HCT116 (cell line): Measurements from ENCODE around the gene MORC1. TPM values are rescaled to one million over a fixed set of nuclear protein-coding genes. Genes with fewer than 3 reads are reported as not detected.

ENCODE experiments used
- ATAC-seq: fragments of 200-7000 bp; cut with Tn5 transposase; 2 replicates; pipeline ENCODE4 v1.9.1; 2020; ENCODE audit warnings: mild to moderate bottlenecking, moderate library complexity
- BruUV-seq: library from RNA; stranded (reverse); fragments of 400-500 nt; replicated peaks from 2 replicates; lab custom pipeline; 2021; lab: Mats Ljungman, UMichigan
- CTCF ChIA-PET: fragments of 300-600 bp; sonication (Branson Sonifier 250); formaldehyde crosslinking; loops from one replicate; lab custom pipeline; 2021; ENCODE audit warnings: antibody characterized with exemption; lab: Charles Lee
- POLR2A ChIA-PET: fragments of 300-600, 350-600 bp; sonication (Branson Sonifier 250); formaldehyde crosslinking; loops from one replicate; lab custom pipeline; 2021; ENCODE audit warnings: antibody characterized with exemption; lab: Charles Lee
- RAD21 ChIA-PET, 2 experiments: fragments of 300-600 bp; sonication (Branson Sonifier 250); formaldehyde crosslinking; loops; one replicate each; lab custom pipeline; 2023; ENCODE audit warnings: low total read pairs in 2 of 2; ENCODE audit not compliant: uncharacterized antibody in 2 of 2, unreplicated experiment in 2 of 2, low non-redundant PET in 1 of 2; lab: Charles Lee
- DNase-seq: peaks from one replicate; pipeline ENCODE4 v3.0.0-alpha.2; 2010; ENCODE audit warnings: low read depth, low spot score
- H2AFZ ChIP-seq: fragments of 200-600 bp; shearing (Covaris generic), sonication (generic); 2 replicates; pipeline ENCODE4 v1.6.1; 2017; ENCODE audit warnings: low read depth, mixed run types, mixed read lengths, antibody characterized with exemption, low read length; ENCODE audit not compliant: poor library complexity, severe bottlenecking
- H3K27ac ChIP-seq: 2 replicates; pipeline ENCODE4 v1.5.1; 2012; ENCODE audit warnings: low read depth, low read length
- H3K27me3 ChIP-seq: fragments of 200-600 bp; sonication (generic); 2 replicates; pipeline ENCODE4 v1.6.1; 2016; ENCODE audit warnings: mixed run types, low read length, mixed read lengths; ENCODE audit not compliant: insufficient read depth
- H3K36me3 ChIP-seq, 2 experiments: fragments of 200-500 bp in 1 of 2; fragments of 200-600 bp in 1 of 2; sonication (Bioruptor generic) in 1 of 2; sonication (generic) in 1 of 2; 2 replicates each; pipeline versions ENCODE4 v1.5.1 to v1.6.1; 2014 to 2016; ENCODE audit warnings: low read length in 2 of 2, inconsistent platforms in 1 of 2, mixed read lengths in 1 of 2, mixed run types in 1 of 2; ENCODE audit not compliant: insufficient read depth in 2 of 2, control insufficient read depth in 1 of 2
- H3K4me1 ChIP-seq, 2 experiments: fragments of 200-600 bp in 1 of 2; sonication (generic) in 1 of 2; 2 replicates each; pipeline versions ENCODE4 v1.5.1 to v1.6.1; 2012 to 2017; ENCODE audit warnings: low read length in 2 of 2, inconsistent platforms in 1 of 2, mild to moderate bottlenecking in 1 of 2, mixed read lengths in 1 of 2, mixed run types in 1 of 2, moderate library complexity in 1 of 2; ENCODE audit not compliant: insufficient read depth in 2 of 2, control insufficient read depth in 1 of 2
- H3K4me2 ChIP-seq: fragments of 200-600 bp; sonication (generic); 2 replicates; pipeline ENCODE4 v1.6.1; 2017; ENCODE audit warnings: mixed run types, low read length, mixed read lengths
- H3K4me3 ChIP-seq, 2 experiments: fragments of 200-600 bp in 1 of 2; sonication (generic) in 1 of 2; replicated peaks in 1 of 2; 2 replicates each; pipeline ENCODE4 v1.5.1; 2011 to 2016; ENCODE audit warnings: low read length in 2 of 2, control low read depth in 1 of 2, low read depth in 1 of 2, mild to moderate bottlenecking in 1 of 2, mixed read lengths in 1 of 2, mixed run types in 1 of 2
- H3K79me2 ChIP-seq: fragments of 200-600 bp; sonication (generic); 2 replicates; pipeline ENCODE4 v1.6.1; 2017; ENCODE audit warnings: mild to moderate bottlenecking, mixed run types, low read length, moderate library complexity, mixed read lengths; ENCODE audit not compliant: insufficient read depth
- H3K9ac ChIP-seq: fragments of 200-600 bp; sonication (generic); 2 replicates; pipeline ENCODE4 v1.6.1; 2016; ENCODE audit warnings: low read length, mixed read lengths
- H3K9me2 ChIP-seq: fragments of 200-600 bp; sonication (generic), shearing (Covaris generic); 2 replicates; pipeline ENCODE4 v1.6.1; 2017; ENCODE audit warnings: mixed run types, mild to moderate bottlenecking, moderate library complexity; ENCODE audit not compliant: insufficient read depth
- H3K9me3 ChIP-seq, 2 experiments: fragments of 200-500 bp in 1 of 2; fragments of 200-600 bp in 1 of 2; sonication (Bioruptor generic) in 1 of 2; sonication (generic) in 1 of 2; 2 replicates each; pipeline ENCODE4 v1.6.1; 2014 to 2017; ENCODE audit warnings: low read length in 2 of 2, mixed read lengths in 2 of 2, inconsistent platforms in 1 of 2, low read depth in 1 of 2, mild to moderate bottlenecking in 1 of 2, mixed run types in 1 of 2, moderate library complexity in 1 of 2; ENCODE audit not compliant: control insufficient read depth in 1 of 2, insufficient read depth in 1 of 2
- H4K20me1 ChIP-seq: fragments of 200-600 bp; sonication (generic), shearing (Covaris generic); 2 replicates; pipeline ENCODE4 v1.6.1; 2017; ENCODE audit warnings: mixed run types, mild to moderate bottlenecking, moderate library complexity; ENCODE audit not compliant: insufficient read depth
- ATF3 ChIP-seq: IDR thresholded peaks from 2 replicates; pipeline ENCODE4 v1.6.1; 2012
- CBX3 ChIP-seq: IDR thresholded peaks from 2 replicates; pipeline ENCODE4 v1.6.1; 2012; ENCODE audit warnings: low read depth
- CEBPB ChIP-seq: IDR thresholded peaks from 2 replicates; pipeline ENCODE4 v1.6.1; 2012; ENCODE audit warnings: low read depth
- ELF1 ChIP-seq: IDR thresholded peaks from 2 replicates; pipeline ENCODE4 v1.6.1; 2012; ENCODE audit warnings: low read depth, borderline replicate concordance
- EZH2 ChIP-seq: fragments of 200-600 bp; sonication (generic); IDR thresholded peaks from 2 replicates; pipeline ENCODE4 v1.6.1; 2017; ENCODE audit warnings: antibody characterized with exemption, mixed run types
- EZH2phosphoT487 ChIP-seq: fragments of 200-600 bp; IDR thresholded peaks from 2 replicates; pipeline ENCODE4 v1.6.1; 2018; ENCODE audit warnings: antibody characterized with exemption, borderline replicate concordance
- FOSL1 ChIP-seq: IDR thresholded peaks from 2 replicates; pipeline ENCODE4 v1.6.1; 2012; ENCODE audit warnings: low read depth
- JUND ChIP-seq: IDR thresholded peaks from 2 replicates; pipeline ENCODE4 v1.6.1; 2012
- POLR2A ChIP-seq: IDR thresholded peaks from 2 replicates; pipeline ENCODE4 v1.7.0; 2011; ENCODE audit warnings: borderline replicate concordance; ENCODE audit not compliant: insufficient read depth, insufficient read length; ENCODE audit errors: extremely low read depth
- POLR2AphosphoS5 ChIP-seq: IDR thresholded peaks from 2 replicates; pipeline ENCODE4 v1.6.1; 2011; ENCODE audit warnings: mild to moderate bottlenecking, low read depth, low read length, moderate library complexity
- RAD21 ChIP-seq: IDR thresholded peaks from 2 replicates; pipeline ENCODE4 v1.6.1; 2012; ENCODE audit warnings: low read depth, mild to moderate bottlenecking
- REST ChIP-seq: IDR thresholded peaks from 2 replicates; pipeline ENCODE4 v1.6.1; 2012; ENCODE audit warnings: low read depth
- SIN3A ChIP-seq: IDR thresholded peaks from 2 replicates; pipeline ENCODE4 v1.6.1; 2012; ENCODE audit warnings: low read depth
- SP1 ChIP-seq: IDR thresholded peaks from 2 replicates; pipeline ENCODE4 v1.6.1; 2012; ENCODE audit warnings: low read depth
- TCF7L2 ChIP-seq: IDR thresholded peaks from 2 replicates; pipeline ENCODE4 v1.7.0; 2011; ENCODE audit warnings: borderline replicate concordance, inconsistent platforms; ENCODE audit not compliant: insufficient read depth, insufficient read length; ENCODE audit errors: extremely low read depth
- YY1 ChIP-seq: IDR thresholded peaks from 2 replicates; pipeline ENCODE4 v1.6.1; 2011; ENCODE audit warnings: low read length, low read depth, moderate library complexity, mild to moderate bottlenecking; ENCODE audit not compliant: insufficient replicate concordance; ENCODE audit errors: extremely low read depth
- ZFX ChIP-seq: fragments of 450-650 bp; IDR thresholded peaks from 2 replicates; pipeline ENCODE4 v1.6.1; 2017
- ZNF274 ChIP-seq: fragments of 200-500 bp; sonication (Bioruptor generic); IDR thresholded peaks from 2 replicates; pipeline ENCODE4 v1.6.1; 2014; ENCODE audit warnings: mild to moderate bottlenecking, low read depth, low read length, inconsistent platforms
- intact Hi-C: fragments of 100-400 bp; cut with micrococcal nuclease; formaldehyde crosslinking; loops from 2 replicates; pipeline ENCODE4 v1.10.0; 2022
- total RNA-seq: library from RNA; stranded (reverse); gene quantifications from one replicate; pipeline ENCODE4 v1.2.1, GENCODE V29; 2021; ENCODE audit not compliant: unreplicated experiment

Gene MORC1
- total RNA-seq, 1 experiment from 2014 or later: not detected

GRCh38 chr3:109140318-109140717, 22.4 kb upstream of the MORC1 start:
- Histone ChIP-seq H3K9me2 (no peaks in the 10 kb centered on the region), H3K4me3 (no peak overlapping the region), H3K36me3 (no peaks in the 10 kb centered on the region), H2AFZ (no peak overlapping the region), H4K20me1 (no peaks in the 10 kb centered on the region), H3K79me2 (no peaks in the 10 kb centered on the region), H3K27me3 (no peaks in the 10 kb centered on the region), H3K4me1 (no peaks in the 10 kb centered on the region), H3K9ac (no peak overlapping the region), H3K27ac (no peak overlapping the region), H3K4me2 (no peak overlapping the region), H3K9me3 (no peaks in the 10 kb centered on the region)
- ATAC-seq (no peak), DNase-seq (no peak)
- intact Hi-C loops: no loop called here
- ChIA-PET CTCF (no interaction called here), RAD21 (no interaction called here), POLR2A (no interaction called here)
- TF ChIP-seq POLR2A: no peak
- TF ChIP-seq POLR2AphosphoS5: no peak
- no peak for TF ChIP-seq SP1
- TF ChIP-seq EZH2phosphoT487: no peak
- TF ChIP-seq ATF3: no peak
- TF ChIP-seq CEBPB: no peak
- TF ChIP-seq TCF7L2: no peak
- TF ChIP-seq EZH2: no peak
- no peak for TF ChIP-seq ZNF274
- TF ChIP-seq CBX3: no peak
- TF ChIP-seq YY1: no peak
- TF ChIP-seq SIN3A: no peak
- TF ChIP-seq JUND: no peak
- no peak for TF ChIP-seq RAD21
- no peak for TF ChIP-seq REST
- no peak for TF ChIP-seq FOSL1
- TF ChIP-seq ZFX: no peak
- TF ChIP-seq ELF1: no peak
- BruUV-seq: no TSS peak
